ENCODE results near the gene PARVB. TPM values are rescaled to one million over a fixed set of nuclear protein-coding genes. Genes with fewer than 3 reads are reported as not detected.

The PARVB gene
- total RNA-seq, 2 experiments from 2014 or later, result 42.7 to 45.9 TPM

Other genes with a start within 250 kb of the PARVB start
- under 1 TPM; 0.56 to 0.71 TPM for gene EFCAB6, start 212.0 kb upstream of the PARVB start, total RNA-seq
- gene SULT4A1, start 161.8 kb upstream of the PARVB start, total RNA-seq, result under 1 TPM; 0.07 to 0.14 TPM
- gene PNPLA5, start 132.3 kb upstream of the PARVB start, total RNA-seq, result not detected
- under 1 TPM; 0.54 to 0.55 TPM for gene PNPLA3, start 100.5 kb upstream of the PARVB start, total RNA-seq
- gene SAMM50, start 68.9 kb upstream of the PARVB start, total RNA-seq, result 10 to 100 TPM; 35.2 to 43.8 TPM
- 10 to 100 TPM; 61.7 to 74.3 TPM for gene PARVG, start 156.6 kb downstream of the PARVB start, total RNA-seq

Measured in activated CD4-positive, alpha-beta T cell treated with anti-CD3 and anti-CD28 coated beads for 36 hours (primary cell).